NCI-H1048 (cell line): ENCODE data around the gene PPT2.

Experiments used
- DNase-seq: peaks from one replicate; lab custom pipeline; 2025; lab: John Stamatoyannopoulos, UW

The PPT2 gene

GRCh38 chr6:32153564-32154513 is at the start of gene PPT2:
PPT2 (plus strand) TSS chr6:32154141; CDS start chr6:32154595, 454 bp downstream.
- peak; percentile 77 for DNase-seq

- DNase-seq: no peak
Measured at GRCh38 chr6:32105433-32105832, 48.5 kb upstream of the PPT2 start.

- no peak for DNase-seq
Measured at GRCh38 chr6:32107406-32107805, 46.5 kb upstream of the PPT2 start.

GRCh38 chr6:32108094-32108627 is 45.8 kb upstream of the PPT2 start:
- DNase-seq: no peak

- DNase-seq: no peak
Measured at GRCh38 chr6:32108727-32109113, 45.2 kb upstream of the PPT2 start.

- DNase-seq: no peak
Measured at GRCh38 chr6:32109114-32109764, 44.7 kb upstream of the PPT2 start, which contains the start of gene TNXB. TNXB (minus strand) TSS chr6:32109338; CDS start chr6:32098198, 11,140 bp downstream.

GRCh38 chr6:32109765-32110160 is 44.2 kb upstream of the PPT2 start:
- no peak for DNase-seq

- no peak for DNase-seq
Measured at GRCh38 chr6:32110632-32111031, 43.3 kb upstream of the PPT2 start.

GRCh38 chr6:32111424-32112066 is 42.4 kb upstream of the PPT2 start:
- no peak for DNase-seq

GRCh38 chr6:32112431-32112980 is 41.4 kb upstream of the PPT2 start:
- no peak for DNase-seq

GRCh38 chr6:32113386-32114352 is 40.3 kb upstream of the PPT2 start:
- DNase-seq: no peak

- no peak for DNase-seq
Measured at GRCh38 chr6:32114796-32115195, 39.1 kb upstream of the PPT2 start.

GRCh38 chr6:32115623-32116022 is 38.3 kb upstream of the PPT2 start:
- DNase-seq: no peak

- DNase-seq: no peak
Measured at GRCh38 chr6:32116674-32117073, 37.3 kb upstream of the PPT2 start.

GRCh38 chr6:32117461-32117860 is 36.5 kb upstream of the PPT2 start:
- no peak for DNase-seq

- DNase-seq: peak; percentile 40
Measured at GRCh38 chr6:32118782-32119628, 34.9 kb upstream of the PPT2 start.

GRCh38 chr6:32120573-32121059 is 33.3 kb upstream of the PPT2 start:
- no peak for DNase-seq

GRCh38 chr6:32123681-32124080 is 30.3 kb upstream of the PPT2 start:
- no peak for DNase-seq

GRCh38 chr6:32126880-32127279 is 27.1 kb upstream of the PPT2 start:
- DNase-seq: no peak

GRCh38 chr6:32127409-32127716 is 26.6 kb upstream of the PPT2 start:
- DNase-seq: no peak
